Adrenal gland (tissue), 12 donors: Measurements from ENCODE around the gene STC2. TPM values are rescaled to one million over a fixed set of nuclear protein-coding genes. Genes with fewer than 3 reads are reported as not detected.

Experiments
- DNase-seq, 7 donors: peaks; one replicate each; pipeline ENCODE4 v3.0.0-alpha.2; 2019 to 2020
- H3K27ac ChIP-seq, 5 donors: fragments of 200-600 bp; sonication (generic) in 4 of 5; 1 replicate in 3 of 5; 2 replicates in 2 of 5; pipeline versions ENCODE4 v1.5.1 to v1.8.0; 2016 to 2020; ENCODE audit warnings: mild to moderate bottlenecking in 1 of 5
- H3K27me3 ChIP-seq: fragments of 200-600 bp; 2 replicates; pipeline ENCODE4 v1.8.0; 2021
- H3K36me3 ChIP-seq, 2 donors: fragments of 200-600 bp; replicated peaks in 1 of 2; 1 replicate in 1 of 2; 2 replicates in 1 of 2; pipeline versions ENCODE4 v1.5.1 to v1.8.0; 2018 to 2022
- H3K4me1 ChIP-seq, 2 donors: fragments of 200-600 bp; replicated peaks in 1 of 2; 1 replicate in 1 of 2; 2 replicates in 1 of 2; pipeline versions ENCODE4 v1.5.1 to v1.8.0; 2018 to 2021
- H3K4me3 ChIP-seq, 4 donors: fragments of 200-600 bp; sonication (generic) in 3 of 4; one replicate each; pipeline ENCODE4 v1.5.1; 2016 to 2018
- H3K9me3 ChIP-seq, 3 donors: fragments of 200-600 bp; sonication (generic) in 1 of 3; replicated peaks in 1 of 3; 1 replicate in 2 of 3; 2 replicates in 1 of 3; pipeline versions ENCODE4 v1.5.1 to v1.8.0; 2016 to 2021
- CTCF ChIP-seq, 6 experiments: fragments of 450-650 bp in 4 of 6; fragments of 200-600 bp in 2 of 6; sonication (generic) in 1 of 6; IDR thresholded peaks; 1 replicate in 5 of 6; 2 replicates in 1 of 6; pipeline versions ENCODE4 v1.5.1 to v1.8.0; 2016 to 2021; ENCODE audit warnings: antibody characterized with exemption in 6 of 6, mild to moderate bottlenecking in 2 of 6, moderate library complexity in 1 of 6
- POLR2A ChIP-seq, 2 donors: fragments of 450-650 bp; IDR thresholded peaks; one replicate each; pipeline ENCODE4 v1.6.1; 2017; ENCODE audit warnings: antibody characterized with exemption in 2 of 2, mild to moderate bottlenecking in 2 of 2, moderate library complexity in 1 of 2
- WGBS, 4 donors: extraction: QIAGEN DNeasy Blood & Tissue Kit in 2 of 4; methylation state at CpG; one replicate each; pipeline versions ENCODE4 v1.1.5 to v1.1.7; 2013 to 2017; 5-methylcytosine and 5-hydroxymethylcytosine counted together
- intact Hi-C, 2 donors: fragments of 100-400 bp; cut with DNase I; formaldehyde crosslinking; loops; one replicate each; pipeline versions ENCODE4 v1.14.1 to v1.15.0; 2022 to 2023
- polyA plus RNA-seq, 3 donors: library from polyadenylated mRNA; stranded (reverse); fragments of 200-250 nt in 2 of 3; fragments of 350-450 nt in 1 of 3; fragmentation: Illumina TruSeq in 1 of 3; extraction: RNeasy Lipid Tissue Mini Kit (QIAGEN cat#74804) in 1 of 3; gene quantifications; one replicate each; pipeline ENCODE4 v1.2.3, GENCODE V29; 2013 to 2014
- total RNA-seq, 9 donors: library from RNA; depleted of rRNA in 4 of 9; stranded (reverse); fragments of >200 nt in 4 of 9; fragments of 120-200 nt in 1 of 9; fragmentation: NEBNext Ultra II Directional in 1 of 9; extraction: Animal tissue kit (Norgen Biotek cat#: 25700) in 1 of 9; gene quantifications; one replicate each; pipeline versions ENCODE4 v1.1.0 to v1.2.4, GENCODE V29; 2013 to 2023
- donor health status: healthy with polysubstance abuse.
- donor health status: Bipolar disorder and iron deficiency.
- donor health status: DM: yes; HTN: yes; CAD: no.
- donor health status: DM: no; HTN: no; CAD: no.
- donor health status: DM: no; HTN: no; CAD: no.
- donor health status: DM: yes; HTN: yes; CAD: no.

Gene STC2
- total and polyA plus RNA-seq, 12 donors = 0.28 to 3.5 (median 1.0) TPM

GRCh38 chr5:173307695-173308094 lies 20.5 kb downstream of the STC2 start:
- H3K4me1 ChIP-seq = peaks cover 5 to 15% of the 10 kb centered on the region in 2 donors
- intact Hi-C loops = no loop called here
- no peaks in the 10 kb centered on the region for H3K36me3 ChIP-seq
- 86 to 95% (median 91%) methylated on average over 3 of the region's 3 CpGs for WGBS, 4 donors
- TF ChIP-seq CTCF (IDR thresholded peaks at IDR 0.05) (no peak), POLR2A (IDR thresholded peaks at IDR 0.05) (no peak)
- no peak overlapping the region for H3K27ac ChIP-seq
- DNase-seq = no peak
- peaks cover 5% of the 10 kb centered on the region for H3K27me3 ChIP-seq
- no peak overlapping the region for H3K4me3 ChIP-seq
- no peaks in the 10 kb centered on the region for H3K9me3 ChIP-seq

- DNase-seq = no peak
- intact Hi-C loops = no loop called here
- H3K36me3 ChIP-seq = no peaks in the 10 kb centered on the region
- no peak overlapping the region for H3K27ac ChIP-seq
- peaks cover 5 to 15% of the 10 kb centered on the region in 2 donors for H3K4me1 ChIP-seq
- H3K9me3 ChIP-seq = no peaks in the 10 kb centered on the region
- peaks cover 5% of the 10 kb centered on the region for H3K27me3 ChIP-seq
- no peak for TF ChIP-seq CTCF (IDR thresholded peaks at IDR 0.05)
- no peak for TF ChIP-seq POLR2A (IDR thresholded peaks at IDR 0.05)
- WGBS, 4 donors = 58 to 79% (median 72%) methylated on average over 3 of the region's 3 CpGs
- H3K4me3 ChIP-seq = no peak overlapping the region
Observed at GRCh38 chr5:173306695-173307094, 21.5 kb downstream of the STC2 start.

- no peak for DNase-seq
- H3K36me3 ChIP-seq = no peaks in the 10 kb centered on the region
- H3K4me1 ChIP-seq = no peaks in the 10 kb centered on the region
- no peaks in the 10 kb centered on the region for H3K9me3 ChIP-seq
- no peak overlapping the region for H3K27ac ChIP-seq
- 66 to 87% (median 80%) methylated on average over 10 of the region's 10 CpGs for WGBS, 4 donors
- no peak overlapping the region for H3K4me3 ChIP-seq
- H3K27me3 ChIP-seq = peaks cover 5% of the 10 kb centered on the region
- intact Hi-C loops = no loop called here
- TF ChIP-seq POLR2A (IDR thresholded peaks at IDR 0.05) (no peak), CTCF (IDR thresholded peaks at IDR 0.05) (no peak)
Observed at GRCh38 chr5:173304591-173304988, 23.6 kb downstream of the STC2 start.

GRCh38 chr5:173303878-173304590 lies 24.2 kb downstream of the STC2 start:
- Histone ChIP-seq H3K27ac (no peak overlapping the region), H3K9me3 (no peaks in the 10 kb centered on the region), H3K4me3 (no peak overlapping the region), H3K4me1 (no peaks in the 10 kb centered on the region), H3K27me3 (peaks cover 5% of the 10 kb centered on the region), H3K36me3 (no peaks in the 10 kb centered on the region)
- WGBS, 4 donors = 77 to 81% (median 79%) methylated on average over 13 of the region's 13 CpGs
- no peak for DNase-seq
- intact Hi-C loops = no loop called here
- no peak for TF ChIP-seq CTCF (IDR thresholded peaks at IDR 0.05)
- TF ChIP-seq POLR2A (IDR thresholded peaks at IDR 0.05) = no peak
